Midbrain (tissue), 1 donor: Measurements from ENCODE around the gene ZFR2.
A peak's percentile ranks its signal among the peaks of the same experiment; 100 is the strongest.

ENCODE experiments used
- DNase-seq: peaks from one replicate; lab custom pipeline; 2025; lab: John Stamatoyannopoulos, UW

ZFR2 gene

DNA sequence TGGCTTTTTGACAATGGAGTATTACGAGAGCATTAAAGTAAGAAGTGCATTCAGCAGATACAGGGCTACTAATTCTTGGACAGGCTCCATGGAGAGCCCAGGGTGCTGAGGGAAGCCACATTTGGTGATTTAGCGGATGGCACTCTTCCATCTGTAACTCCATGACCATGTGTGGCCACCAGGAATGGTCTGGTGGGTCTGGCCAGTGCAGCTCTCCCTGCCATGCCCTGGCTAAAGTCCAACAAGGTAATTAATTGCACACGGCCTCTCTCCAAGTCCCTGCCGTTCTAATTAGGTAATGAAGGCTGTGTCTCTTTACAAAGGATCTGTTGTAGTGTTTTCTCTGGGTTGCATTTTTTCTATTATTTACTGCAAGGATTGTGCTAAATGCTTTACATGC, 4.3 kb upstream of the ZFR2 start:
- no peak for DNase-seq

DNA sequence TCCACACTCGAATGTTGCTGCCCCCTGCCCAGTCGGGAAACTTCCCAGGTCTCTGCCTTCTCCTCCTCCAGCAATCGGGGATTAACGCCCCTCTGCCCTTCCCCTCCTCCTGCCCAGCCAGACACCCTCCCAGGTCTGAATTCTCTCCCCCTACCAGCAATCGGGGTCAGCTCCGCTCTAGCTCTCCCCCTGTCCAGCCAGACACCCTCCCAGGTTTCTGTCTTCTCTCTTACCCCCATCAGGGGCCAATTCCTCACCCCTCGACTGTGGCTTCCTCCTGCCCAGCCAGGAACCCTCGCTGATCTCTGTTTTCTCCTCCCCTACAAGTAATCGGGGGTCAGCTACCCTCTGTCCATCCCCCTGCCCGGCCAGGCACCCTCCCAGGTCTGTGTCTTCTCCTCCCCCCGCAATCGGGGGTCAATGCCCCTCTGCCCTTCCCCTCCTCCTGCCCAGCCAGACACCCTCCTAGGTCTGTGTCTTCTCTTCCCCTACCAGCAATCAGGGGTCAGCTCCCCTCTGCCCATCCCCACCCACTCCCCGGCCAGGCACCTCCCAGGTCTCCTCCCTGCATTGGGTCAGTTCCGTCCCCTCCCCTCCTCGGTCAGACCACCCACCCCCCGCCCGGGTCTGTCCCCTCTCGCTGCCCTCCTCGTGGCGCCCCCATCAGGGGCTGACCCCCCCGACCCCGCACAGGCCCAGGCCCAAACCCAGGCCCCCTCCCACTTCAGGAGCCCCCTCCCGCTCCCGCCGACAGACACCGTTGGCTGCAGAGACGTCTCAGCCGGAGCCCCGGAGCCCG, 668 bp downstream of the ZFR2 start:
- no peak for DNase-seq

GRCh38 chr19:3866910-3867638, 1.8 kb downstream of the ZFR2 start:
- DNase-seq = no peak

DNA sequence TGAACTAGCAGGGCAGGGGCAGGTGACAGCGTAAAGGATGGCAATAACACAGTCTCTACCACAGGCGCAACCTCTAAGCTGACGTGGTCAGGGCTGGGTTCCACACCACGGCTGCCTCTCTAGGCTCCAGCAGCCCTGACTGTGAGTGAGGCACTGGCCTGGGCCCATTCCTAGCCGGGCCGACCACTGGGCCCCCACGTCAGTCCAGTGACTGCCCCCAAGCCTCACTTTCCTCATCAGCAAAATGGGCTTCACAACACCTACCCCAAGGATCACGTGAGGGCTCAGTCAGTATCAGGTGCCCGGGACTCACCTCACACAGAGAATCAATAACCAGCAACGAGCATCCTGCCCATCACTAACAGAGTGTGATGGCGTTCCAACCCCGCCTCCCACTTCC, 5.2 kb downstream of the ZFR2 start:
- DNase-seq = no peak

- no peak for DNase-seq
These were observed 5.9 kb downstream of the ZFR2 start for GRCh38 chr19:3862826-3863500.

DNA sequence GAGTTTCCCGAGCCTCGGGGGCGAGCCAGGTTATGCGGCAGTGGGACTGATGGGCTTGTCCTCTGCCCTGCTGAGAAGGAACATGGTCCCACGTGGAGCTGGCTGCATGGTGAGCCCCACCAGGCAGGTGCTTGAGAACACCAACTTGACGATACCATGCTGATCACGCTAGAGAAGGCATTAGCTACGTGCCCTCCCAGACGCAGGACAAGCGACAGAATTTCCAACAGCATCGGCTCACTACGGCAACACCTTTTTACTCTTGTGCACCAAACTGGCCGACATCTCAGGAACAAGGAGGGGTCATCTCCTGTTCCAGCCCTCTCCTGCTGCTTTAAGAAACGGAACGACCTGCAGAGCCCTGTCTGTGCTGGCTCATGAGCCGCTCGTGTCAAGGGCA, 8.3 kb downstream of the ZFR2 start:
- DNase-seq = no peak

DNA sequence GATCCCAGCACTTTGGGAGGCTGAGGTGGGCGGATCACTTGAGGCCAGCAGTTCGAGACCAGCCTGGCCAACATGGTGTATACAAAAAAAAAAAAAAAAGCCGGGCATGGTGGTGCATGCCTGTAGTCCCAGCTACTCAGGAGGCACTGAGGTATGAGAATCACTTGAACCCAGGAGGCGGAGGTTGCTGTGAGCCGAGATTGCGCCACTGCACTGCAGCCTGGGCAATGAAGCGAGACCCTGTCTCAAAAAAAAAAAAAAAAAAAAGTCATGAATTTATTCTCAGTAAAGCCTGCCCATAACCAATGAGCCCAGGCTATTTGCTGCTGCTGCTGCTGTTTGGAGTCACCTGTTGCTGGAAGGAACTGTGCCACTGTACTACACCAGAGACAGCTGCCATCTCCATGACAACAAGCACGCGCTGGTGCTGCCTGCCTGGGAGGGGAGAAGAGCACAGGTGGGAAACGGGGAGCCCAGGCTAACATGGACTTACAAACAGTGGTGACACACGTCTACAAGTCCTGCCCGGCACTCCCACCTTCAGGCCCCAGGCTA, 11.3 kb downstream of the ZFR2 start:
- peak; percentile 1 for DNase-seq

GRCh38 chr19:3855320-3855719, 13.5 kb downstream of the ZFR2 start:
- no peak for DNase-seq

DNA sequence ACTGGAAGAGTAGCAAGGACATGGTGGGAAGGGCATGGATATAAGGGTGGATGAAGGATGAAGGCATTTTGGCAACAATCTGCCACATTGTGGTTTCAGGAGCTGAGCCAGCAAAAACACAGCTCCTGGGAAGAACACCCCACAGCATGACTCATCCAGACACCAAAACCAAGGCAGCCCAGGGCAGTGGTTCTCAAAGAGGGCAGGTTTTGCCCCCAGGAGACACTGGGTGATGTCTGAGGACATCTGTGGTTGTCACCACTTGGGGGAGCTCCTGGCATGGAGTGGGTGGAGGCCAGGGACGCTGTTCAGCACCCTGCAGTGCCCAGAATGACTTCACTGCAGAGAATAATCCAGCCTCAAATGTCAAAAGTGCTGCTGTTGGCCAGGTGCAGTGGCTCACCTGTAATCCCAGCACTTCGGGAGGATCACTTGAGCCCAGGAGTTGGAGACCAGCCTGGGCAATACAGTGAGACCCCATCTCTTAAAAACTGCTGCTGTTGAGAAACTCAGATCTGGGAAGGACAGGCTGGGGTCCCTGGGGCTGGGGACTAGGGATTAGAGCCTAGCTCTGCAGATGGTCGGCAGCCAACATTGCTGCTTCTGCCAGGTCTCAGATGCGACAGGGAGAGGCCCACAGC, 16.1 kb downstream of the ZFR2 start:
- no peak for DNase-seq

DNA sequence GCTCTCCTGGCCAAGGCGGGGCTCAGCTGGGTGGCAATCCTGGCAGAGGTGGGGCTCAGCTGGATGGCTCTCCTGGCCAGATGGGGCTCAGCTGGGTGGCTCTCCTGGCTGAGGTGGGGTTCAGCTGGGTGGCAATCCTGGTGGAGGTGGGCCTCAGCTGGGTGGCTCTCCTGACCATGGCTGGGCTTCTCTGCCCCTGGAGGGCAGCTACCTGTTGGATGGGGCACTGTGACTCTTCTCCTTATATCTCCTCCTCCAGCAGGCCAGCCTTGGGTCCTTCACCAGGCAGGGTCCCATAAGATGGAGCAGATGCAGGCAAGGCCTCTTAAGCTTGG, 16.7 kb downstream of the ZFR2 start:
- no peak for DNase-seq

DNA sequence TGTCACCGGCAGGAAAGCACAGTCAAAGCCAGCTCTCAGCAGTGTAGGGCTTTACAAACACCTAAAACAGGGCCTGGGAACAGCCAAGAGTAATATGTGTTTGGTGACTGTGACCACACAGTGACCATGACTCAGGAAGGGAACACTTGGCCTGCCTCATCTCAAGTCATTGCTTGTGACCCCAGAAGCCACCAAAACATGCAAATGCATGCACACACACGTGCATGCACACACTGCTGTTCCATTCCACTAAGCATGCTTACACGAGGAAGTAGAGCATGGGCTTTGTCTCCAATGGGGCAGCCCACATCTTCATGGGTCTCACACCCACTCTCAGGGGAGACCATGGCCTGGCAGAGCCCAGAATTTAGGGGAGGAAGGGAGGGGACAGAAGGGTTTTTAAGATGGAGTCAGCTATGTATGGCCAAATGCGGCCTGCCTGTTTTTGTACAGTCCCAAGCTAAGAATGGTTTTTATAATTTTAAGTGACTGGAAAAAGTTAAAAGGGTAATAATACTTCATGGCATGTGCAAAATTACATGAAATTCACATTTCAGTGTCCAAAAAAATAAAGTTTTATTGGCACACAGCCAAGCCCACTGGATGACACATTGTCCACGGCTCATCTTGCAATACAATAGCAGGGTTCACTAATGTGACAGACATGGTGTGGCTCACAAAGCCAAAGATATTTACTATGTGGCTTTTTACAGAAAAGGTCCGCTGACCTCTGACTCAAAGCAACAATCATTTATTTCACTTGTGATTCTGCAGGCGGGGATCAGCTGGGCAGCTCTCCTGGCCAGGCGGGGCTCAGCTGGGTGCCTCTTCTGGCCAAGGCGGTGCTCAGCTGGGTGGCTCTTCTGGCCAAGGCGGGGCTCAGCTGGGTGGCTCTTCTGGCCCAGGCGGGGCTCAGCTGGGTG, 17.3 kb downstream of the ZFR2 start:
- DNase-seq = no peak

- no peak for DNase-seq
These were observed 18.4 kb downstream of the ZFR2 start for GRCh38 chr19:3850320-3850972.

DNA sequence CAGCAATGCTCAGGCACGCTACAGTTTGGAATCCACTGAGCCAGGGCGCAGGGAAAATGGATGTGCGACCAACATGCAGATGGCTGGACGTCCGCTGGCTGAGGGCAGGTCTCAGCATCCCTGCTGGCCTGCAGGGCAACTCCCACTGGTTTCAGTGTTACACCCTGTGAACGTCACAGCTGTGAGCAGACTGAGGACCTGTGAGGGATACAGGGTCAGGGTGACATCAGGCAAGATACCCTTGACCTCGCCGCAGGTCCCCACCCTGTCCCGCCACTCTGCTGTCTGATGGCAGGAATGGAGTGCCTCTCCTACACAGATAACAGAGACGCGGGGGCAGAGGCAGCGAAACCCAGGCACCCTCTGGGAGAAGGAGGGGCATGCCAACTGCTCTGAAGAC, 19.1 kb downstream of the ZFR2 start:
- DNase-seq = no peak

DNA sequence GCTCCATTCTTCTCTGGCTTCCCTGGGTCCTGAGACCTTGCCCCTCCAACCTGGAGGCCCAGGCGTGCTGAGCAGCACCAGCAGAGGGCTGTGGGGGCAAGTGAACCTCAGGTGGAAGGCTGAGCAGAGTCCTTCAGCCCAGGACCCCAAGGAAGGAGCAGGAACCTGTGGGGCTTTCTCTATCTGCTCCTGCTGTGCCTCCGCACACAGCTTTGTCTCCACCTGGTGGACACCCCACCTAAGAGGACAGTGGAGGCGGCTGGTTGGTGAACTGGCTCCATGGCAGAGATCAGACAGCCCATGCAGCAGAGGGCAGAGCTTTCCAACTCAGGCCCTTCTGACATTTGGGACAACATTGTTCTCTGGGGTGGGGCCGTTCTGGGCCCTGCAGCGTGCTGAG, 19.7 kb downstream of the ZFR2 start:
- no peak for DNase-seq

- DNase-seq = no peak
These were observed 24.2 kb downstream of the ZFR2 start for GRCh38 chr19:3844596-3844995.

GRCh38 chr19:3842948-3843347, 25.9 kb downstream of the ZFR2 start:
- DNase-seq = no peak

- no peak for DNase-seq
These were observed 28.0 kb downstream of the ZFR2 start for GRCh38 chr19:3840804-3841203.

- DNase-seq = no peak
These were observed 28.9 kb downstream of the ZFR2 start for GRCh38 chr19:3839941-3840340.

DNA sequence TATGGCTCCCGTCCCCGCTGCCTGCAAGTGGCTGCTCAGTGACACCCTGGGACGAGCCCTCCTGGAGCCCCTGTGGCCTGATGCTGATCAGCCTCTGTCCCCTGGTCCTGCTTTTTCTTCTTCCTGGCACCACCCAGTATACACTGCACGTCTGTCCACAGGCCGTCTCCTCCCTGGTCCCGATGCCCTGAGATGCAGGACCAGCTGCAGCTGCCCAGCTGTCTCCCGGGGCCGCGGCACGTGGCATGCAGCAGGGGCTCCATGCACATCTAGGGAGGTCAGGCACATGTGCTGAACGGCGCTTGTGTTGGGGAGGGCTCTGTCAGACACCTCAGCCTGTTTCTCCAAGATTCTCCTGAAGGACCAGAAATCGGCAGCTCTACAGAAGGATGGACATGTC, 30.2 kb downstream of the ZFR2 start:
- DNase-seq = no peak

DNA sequence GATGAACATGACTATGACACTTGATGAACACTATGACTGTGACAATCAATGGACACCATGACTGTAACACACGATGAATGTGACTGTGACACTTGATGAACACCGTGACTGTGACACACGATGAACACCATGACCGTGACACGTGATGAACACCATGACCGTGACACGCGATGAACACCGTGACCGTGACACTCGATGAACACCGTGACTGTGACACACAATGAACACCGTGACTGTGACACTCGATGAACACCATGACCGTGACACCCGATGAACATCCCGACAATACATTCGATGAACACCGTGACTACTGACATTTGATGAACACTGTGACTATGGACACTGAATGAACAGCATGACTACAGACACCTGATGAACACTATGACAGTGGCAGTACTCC, 30.9 kb downstream of the ZFR2 start:
- DNase-seq = no peak

DNA sequence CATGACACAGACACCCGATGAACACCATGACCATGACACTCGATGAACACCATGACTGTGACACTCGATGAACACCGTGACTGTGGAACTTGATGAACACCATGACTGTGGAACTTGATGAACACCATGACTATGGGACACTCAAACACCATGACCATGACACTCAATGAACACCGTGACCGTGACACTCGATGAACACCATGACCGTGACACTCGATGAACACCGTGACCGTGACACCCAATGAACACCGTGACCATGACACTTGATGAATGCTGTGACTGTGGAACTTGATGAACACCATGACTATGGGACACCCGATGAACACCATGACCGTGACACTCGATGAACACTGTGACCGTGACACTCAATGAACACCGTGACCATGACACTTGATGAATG, 31.5 kb downstream of the ZFR2 start:
- no peak for DNase-seq
